ENCODE measurements around the gene DNAJB14.

DNA sequence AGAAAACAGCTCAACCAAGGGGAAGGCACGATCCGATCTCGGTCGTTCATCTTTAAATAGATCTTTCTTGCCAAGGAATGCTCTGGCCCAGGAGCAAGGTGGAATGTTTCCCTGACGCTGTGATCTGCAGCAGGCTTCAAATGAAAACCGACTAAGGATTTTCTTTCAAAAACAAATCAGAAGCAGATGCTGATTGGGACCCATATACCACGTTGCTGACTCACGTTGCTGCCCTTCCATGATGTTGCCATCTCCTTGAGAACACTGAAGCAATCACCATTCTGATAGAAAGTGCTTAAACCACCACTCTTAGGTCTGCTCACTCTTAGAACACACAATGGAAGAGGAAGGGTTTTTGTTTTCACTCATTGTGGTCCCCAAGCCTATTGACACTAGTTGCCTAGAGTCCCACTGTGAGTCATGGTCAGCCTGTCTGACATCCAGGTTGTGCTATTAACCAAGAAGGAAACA lies 78.3 kb downstream of the DNAJB14 start:
- TF ChIP-seq, protein P1, sequence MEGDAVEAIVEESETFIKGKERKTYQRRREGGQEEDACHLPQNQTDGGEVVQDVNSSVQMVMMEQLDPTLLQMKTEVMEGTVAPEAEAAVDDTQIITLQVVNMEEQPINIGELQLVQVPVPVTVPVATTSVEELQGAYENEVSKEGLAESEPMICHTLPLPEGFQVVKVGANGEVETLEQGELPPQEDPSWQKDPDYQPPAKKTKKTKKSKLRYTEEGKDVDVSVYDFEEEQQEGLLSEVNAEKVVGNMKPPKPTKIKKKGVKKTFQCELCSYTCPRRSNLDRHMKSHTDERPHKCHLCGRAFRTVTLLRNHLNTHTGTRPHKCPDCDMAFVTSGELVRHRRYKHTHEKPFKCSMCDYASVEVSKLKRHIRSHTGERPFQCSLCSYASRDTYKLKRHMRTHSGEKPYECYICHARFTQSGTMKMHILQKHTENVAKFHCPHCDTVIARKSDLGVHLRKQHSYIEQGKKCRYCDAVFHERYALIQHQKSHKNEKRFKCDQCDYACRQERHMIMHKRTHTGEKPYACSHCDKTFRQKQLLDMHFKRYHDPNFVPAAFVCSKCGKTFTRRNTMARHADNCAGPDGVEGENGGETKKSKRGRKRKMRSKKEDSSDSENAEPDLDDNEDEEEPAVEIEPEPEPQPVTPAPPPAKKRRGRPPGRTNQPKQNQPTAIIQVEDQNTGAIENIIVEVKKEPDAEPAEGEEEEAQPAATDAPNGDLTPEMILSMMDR (conservative IDR thresholded peaks at IDR 0.05; ENCODE audit: low read depth, low read length): no peak
- no peak for TF ChIP-seq EZH2 (IDR thresholded peaks at IDR 0.05; ENCODE audit: low read length, unreplicated experiment)
- TF ChIP-seq EZH2phosphoT487 (IDR thresholded peaks at IDR 0.05; ENCODE audit: borderline replicate concordance, low read length): no peak
